NCI-H446 treated with DMSO at 0.1 percent for 48 hours (cell line): ENCODE data around the gene TULP4.
"Not testable (repeated sequence)": the region's sequence is repeated elsewhere in the genome, so short reads cannot be mapped to it uniquely, and the experiment has no call there.

Source experiments
- DNase-seq: peaks from one replicate; lab custom pipeline; 2025; lab: John Stamatoyannopoulos, UW

The TULP4 gene

DNA sequence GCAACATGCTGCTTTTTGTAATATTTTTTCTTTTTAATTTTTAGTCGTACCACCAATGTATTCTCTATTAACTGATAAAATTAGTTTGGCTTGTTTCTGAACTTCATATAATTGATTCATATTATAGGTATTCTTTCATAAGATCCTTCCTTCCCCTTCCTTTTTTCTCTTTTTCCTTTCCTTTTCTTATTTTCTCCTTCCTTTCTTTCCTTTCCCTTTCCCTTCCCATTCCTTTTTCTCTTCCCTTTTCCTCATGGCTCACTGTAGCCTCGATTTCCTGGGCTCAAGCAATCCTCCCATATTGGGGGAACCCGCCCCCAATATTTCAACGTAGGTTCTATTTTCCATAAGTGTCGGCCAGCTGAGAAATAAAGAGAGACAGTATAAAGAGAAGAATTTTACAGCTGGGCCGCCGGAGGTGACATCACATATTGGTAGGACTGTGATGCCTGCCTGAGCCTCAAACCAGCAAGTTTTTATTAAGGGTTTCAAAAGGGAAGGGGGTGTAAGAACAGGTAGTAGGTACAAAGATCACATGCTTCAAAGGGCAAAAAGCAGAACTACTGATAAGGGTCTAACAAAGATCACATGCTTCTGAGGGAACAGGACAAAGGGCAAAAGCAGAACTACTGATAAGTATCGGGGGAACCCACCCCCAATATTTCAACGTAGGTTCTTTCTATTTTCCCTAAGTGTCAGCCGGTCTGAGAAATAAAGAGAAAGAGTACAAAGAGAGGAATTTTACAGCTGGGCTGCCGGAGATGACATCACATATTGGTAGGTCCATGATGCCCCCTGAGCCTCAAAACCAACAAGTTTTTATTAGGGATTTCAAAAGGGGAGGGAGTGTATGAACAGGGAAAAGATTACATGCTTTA, 16.1 kb upstream of the TULP4 start:
- DNase-seq, result not testable (repeated sequence)

GRCh38 chr6:158296854-158297324, 15.4 kb upstream of the TULP4 start:
- DNase-seq, result not testable (repeated sequence)

DNA sequence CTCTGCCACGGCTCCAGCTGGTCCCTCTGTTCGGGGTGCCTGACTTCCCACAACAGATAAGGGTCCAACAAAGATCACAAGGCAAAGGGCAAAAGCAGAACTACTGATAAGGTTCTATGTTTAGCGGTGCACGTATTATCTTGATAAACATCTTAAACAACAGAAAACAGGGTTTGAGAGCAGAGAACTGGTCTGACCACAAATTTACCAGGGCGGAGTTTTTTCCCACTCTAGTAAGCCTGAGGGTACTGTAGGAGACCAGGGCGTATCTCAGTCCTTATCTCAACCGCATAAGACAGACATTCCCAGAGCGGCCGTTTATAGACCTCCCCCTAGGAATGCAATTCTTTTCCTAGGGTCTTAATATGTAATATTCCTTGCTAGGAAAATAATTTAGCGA, 14.6 kb upstream of the TULP4 start:
- DNase-seq, result not testable (repeated sequence)

- DNase-seq, result peak; percentile 79
Observed at GRCh38 chr6:158300306-158301143, 11.7 kb upstream of the TULP4 start.

GRCh38 chr6:158301561-158301960, 10.7 kb upstream of the TULP4 start:
- DNase-seq, result not testable (repeated sequence)

DNA sequence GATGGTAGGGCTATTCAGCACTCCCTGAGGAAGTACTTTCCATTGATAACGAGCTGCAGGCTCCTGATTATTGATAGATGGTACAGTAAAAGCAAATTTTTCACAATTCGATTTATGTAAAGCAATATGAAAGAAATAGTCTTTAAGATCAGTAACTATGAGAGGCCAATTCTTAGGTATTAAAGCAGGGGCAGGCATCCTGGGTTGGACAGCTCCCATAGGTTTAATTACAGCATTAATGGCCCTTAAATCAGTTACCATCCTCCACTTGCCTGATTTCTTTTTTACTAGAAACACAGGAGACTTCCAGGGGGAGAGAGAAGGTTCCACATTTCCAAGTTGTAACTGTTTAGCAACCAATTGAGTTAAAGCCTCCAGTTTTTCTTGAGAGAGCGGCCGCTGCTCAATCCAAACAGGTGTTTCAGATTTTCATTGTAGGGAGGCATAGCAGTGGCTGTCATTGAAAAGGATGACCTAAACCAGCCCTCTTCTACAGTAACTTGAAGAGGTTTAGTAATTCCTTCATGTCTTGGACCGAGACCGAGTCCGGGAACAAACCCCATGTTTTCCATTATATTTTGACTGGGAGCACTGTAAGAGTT, 10.0 kb upstream of the TULP4 start:
- not testable (repeated sequence) for DNase-seq

DNA sequence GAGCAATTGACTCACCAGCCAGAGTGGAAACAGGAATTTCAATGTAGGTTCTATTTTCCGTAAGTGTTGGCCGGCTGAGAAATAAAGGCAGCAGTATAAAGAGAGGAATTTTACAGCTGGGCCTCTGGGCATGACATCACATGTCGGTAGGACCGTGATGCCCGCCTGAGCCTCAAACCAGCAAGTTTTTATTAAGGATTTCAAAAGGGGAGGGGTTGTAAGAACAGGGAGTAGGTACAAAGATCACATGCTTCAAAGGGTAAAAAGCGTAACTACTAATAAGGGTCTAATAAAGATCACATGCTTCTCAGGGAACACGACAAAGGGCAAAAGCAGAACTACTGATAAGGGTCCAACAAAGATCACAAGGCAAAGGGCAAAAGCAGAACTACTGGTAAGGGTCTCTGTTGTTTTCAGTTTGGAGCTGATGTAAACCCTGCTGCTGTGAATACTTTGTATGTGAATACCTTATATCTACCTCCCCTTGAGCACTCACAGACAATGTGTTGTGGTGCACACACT, 9.0 kb upstream of the TULP4 start:
- DNase-seq, result no peak

DNA sequence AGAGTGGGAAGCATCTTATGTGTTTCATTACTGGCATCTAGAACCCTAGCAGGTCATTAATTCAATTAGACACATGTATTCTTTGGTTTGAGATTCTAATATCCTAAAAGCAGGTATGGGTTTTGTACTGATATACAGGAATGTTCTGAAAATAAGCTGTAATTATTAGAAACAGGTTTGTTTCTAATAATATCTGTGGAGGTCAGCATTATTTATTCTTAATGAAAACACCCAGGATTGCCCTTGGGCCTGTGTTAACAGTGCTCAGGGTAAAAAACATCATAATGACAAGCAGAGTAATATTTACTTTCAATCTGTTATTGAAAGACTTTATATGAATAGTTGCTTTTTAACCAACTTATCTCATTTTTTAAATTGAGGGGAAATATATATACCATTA, 8.0 kb upstream of the TULP4 start:
- no peak for DNase-seq

GRCh38 chr6:158309814-158310213, 2.5 kb upstream of the TULP4 start:
- DNase-seq, result no peak

DNA sequence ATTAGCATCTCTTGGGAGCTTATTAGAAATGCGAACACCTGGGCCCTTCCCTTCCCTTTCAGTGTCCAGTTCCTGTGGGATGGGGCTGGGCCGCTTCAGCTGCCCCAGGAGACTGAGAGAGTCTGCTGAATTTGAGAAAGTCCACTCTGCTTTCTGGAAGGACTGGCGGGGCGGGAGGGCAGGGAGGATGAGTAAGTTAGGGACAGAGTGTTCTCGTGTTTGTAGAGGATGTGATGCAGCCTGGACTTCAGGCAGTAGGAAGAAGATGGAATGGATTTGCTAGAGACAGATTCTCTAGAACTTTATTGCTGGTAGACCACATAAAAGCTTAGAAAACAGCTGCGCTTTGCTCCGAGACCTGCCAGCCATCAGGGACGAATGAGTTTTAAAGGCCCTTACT, 1.1 kb upstream of the TULP4 start:
- no peak for DNase-seq

GRCh38 chr6:158311626-158312025, 639 bp upstream of the TULP4 start:
- DNase-seq, result no peak

DNA sequence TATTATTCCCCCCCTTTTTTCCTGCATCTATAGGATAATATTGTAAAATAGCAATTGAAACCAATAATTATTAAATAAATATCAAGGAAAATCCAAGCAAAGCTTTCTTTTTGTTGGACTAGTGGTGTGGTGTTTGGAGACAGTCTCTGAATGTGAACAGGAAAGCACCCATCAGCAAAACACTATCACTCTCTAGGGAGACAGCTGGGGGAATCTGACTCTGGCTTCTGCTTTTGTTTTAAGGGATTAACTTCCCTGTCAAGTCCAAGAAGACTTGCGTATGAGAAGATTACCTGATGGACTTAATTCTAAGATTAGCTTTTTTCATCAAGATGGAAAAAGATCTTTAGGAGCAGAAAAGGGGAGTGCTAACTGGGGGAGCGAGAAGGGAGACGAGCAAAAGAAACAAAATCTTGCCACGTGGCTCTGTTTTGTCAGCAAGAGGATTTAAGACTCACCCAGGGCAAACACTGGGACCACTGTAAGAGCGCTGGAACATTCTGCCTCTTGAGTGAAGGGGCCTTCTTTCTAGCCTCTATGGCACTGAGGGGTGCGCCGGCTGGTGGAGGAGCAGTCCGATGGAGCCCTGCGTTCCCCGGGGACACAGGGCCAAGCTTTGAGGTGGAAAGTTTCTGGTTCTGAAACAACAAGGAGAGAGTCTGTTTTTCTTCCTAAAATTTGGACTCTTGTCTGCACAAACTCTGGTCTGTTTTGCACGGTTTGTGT, 570 bp downstream of the TULP4 start:
- DNase-seq, result no peak

DNA sequence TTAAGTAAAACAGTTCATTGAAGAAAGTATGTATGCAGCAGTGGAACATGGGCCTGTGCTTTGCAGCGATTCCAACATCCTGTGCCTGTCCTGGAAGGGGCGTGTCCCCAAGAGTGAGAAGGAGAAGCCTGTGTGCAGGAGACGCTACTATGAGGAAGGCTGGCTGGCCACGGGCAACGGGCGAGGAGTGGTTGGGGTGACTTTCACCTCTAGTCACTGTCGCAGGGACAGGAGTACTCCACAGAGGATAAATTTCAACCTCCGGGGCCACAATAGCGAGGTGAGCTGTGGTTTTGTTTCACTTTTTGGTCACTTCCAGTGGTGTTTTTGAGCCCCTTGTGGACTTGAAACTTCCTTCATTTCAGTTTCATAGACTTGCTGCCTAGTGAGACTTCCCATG, 1.7 kb downstream of the TULP4 start:
- DNase-seq, result no peak

GRCh38 chr6:158314737-158315136, 2.5 kb downstream of the TULP4 start:
- no peak for DNase-seq

DNA sequence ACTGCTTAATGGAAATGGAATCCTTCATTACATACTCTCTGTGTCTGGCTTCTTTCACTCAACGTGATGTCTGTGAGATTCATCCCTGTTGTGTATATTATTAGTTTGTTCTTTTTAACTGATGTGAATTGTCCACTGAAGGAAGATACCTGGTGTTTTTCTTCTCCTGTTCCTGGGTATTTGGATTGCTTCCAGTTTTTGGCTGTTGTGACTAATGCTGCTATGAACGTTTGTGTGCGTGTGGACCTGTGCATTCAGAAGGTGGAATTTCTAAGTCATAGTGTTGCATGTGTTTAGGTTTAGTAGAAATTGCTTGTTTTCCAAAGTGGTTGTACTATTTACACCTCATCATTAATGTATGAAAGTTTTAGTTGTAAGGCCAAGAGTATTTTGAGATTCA, 3.8 kb downstream of the TULP4 start:
- DNase-seq, result no peak

GRCh38 chr6:158321960-158322359, 9.7 kb downstream of the TULP4 start:
- no peak for DNase-seq

DNA sequence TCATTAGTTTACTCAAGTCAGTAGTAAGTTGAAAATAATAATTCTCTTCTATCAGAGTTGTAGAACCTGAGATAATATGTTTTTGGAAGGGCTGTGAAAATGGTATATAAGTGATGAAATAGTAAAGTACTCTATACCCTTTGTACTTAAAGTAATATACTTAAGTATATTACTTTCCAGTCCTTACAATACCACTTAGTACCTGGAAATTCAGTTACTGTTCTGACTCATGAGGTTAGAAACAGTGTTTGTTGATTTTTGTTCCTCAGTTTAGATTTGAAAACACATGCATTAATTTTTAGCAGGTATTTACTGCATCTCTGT, 10.1 kb downstream of the TULP4 start:
- DNase-seq, result no peak

- DNase-seq, result no peak
Observed at GRCh38 chr6:158322724-158323560, 10.7 kb downstream of the TULP4 start.

GRCh38 chr6:158323561-158323958, 11.3 kb downstream of the TULP4 start:
- no peak for DNase-seq

DNA sequence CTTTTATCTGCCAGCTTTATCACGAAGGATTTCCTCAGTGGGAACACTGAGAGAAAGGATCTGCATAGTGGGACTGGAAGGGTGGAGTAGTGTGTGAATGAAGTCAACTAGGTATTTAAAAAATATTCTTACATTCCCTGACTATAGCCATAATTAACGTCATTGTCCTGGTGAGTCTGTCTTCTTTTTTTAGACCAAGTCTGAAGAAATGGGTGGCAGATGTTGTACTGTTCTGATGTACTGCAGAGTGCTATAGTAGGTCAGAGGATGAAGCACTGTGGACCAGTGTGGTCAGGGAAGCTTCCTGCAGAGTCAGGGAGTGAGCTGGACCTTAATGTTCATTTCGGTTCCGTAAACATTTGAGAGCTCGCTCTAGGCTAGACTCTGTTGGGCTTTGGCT, 11.9 kb downstream of the TULP4 start:
- no peak for DNase-seq

GRCh38 chr6:158327211-158327610, 14.9 kb downstream of the TULP4 start:
- no peak for DNase-seq
